ENCODE measurements around the gene TSPYL4. TPM values are rescaled to one million over a fixed set of nuclear protein-coding genes. Genes with fewer than 3 reads are reported as not detected.
A peak's percentile ranks its signal among the peaks of the same experiment; 100 is the strongest.

Gene TSPYL4
- polyA plus RNA-seq, 5 donors = 40.7 to 56.4 (median 47.4) TPM

- DNase-seq = no peak
These were observed 24.6 kb upstream of the TSPYL4 start for GRCh38 chr6:116278481-116278829.

- no peak for DNase-seq
These were observed 23.2 kb upstream of the TSPYL4 start for GRCh38 chr6:116277124-116277523.

GRCh38 chr6:116271149-116271708 lies 17.4 kb upstream of the TSPYL4 start:
- DNase-seq = no peak

GRCh38 chr6:116268589-116269293 lies 14.9 kb upstream of the TSPYL4 start:
- peak; percentile 58 to 68 for DNase-seq

DNA sequence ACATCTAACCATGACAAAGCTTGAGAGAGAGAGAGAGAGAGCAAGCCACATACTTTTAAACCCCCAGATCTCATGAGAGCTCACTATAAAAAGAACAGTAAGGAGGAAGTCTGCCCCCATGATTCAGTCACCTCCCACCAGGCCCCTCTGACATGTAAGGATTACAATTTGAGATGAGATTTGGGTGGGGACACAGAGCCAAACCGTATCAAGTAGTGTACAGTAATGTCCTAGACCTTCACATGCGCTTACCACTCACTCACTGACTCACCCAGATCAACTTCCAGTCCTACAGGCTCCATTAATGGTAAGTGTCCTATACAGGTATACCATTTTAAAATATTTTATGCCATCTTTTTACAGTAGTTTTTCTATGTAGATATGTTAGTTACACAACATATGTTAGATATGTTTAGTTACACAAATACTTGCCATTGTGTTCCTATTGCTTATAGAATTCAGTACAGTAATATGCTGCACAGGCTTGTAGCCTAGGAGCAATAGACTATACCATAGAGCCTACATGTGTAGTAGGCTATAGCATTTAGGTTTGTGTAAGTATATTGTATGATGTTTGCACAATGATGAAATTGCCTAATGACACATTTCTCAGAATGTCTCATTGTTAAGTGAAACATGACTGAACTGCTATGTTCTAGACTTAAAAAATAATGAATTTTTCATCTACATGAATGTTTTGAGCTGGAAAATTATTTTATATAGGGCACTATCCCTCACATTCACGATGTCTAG lies 14.1 kb upstream of the TSPYL4 start:
- DNase-seq = no peak

GRCh38 chr6:116266803-116267202 lies 12.9 kb upstream of the TSPYL4 start:
- no peak for DNase-seq

- DNase-seq = no peak
These were observed 11.4 kb upstream of the TSPYL4 start for GRCh38 chr6:116265041-116265829.

- no peak for DNase-seq
These were observed 9.5 kb upstream of the TSPYL4 start for GRCh38 chr6:116263353-116263752.

- DNase-seq = no peak
These were observed 4.6 kb upstream of the TSPYL4 start for GRCh38 chr6:116258520-116258919.

GRCh38 chr6:116256694-116257093 lies 2.8 kb upstream of the TSPYL4 start:
- DNase-seq = no peak

DNA sequence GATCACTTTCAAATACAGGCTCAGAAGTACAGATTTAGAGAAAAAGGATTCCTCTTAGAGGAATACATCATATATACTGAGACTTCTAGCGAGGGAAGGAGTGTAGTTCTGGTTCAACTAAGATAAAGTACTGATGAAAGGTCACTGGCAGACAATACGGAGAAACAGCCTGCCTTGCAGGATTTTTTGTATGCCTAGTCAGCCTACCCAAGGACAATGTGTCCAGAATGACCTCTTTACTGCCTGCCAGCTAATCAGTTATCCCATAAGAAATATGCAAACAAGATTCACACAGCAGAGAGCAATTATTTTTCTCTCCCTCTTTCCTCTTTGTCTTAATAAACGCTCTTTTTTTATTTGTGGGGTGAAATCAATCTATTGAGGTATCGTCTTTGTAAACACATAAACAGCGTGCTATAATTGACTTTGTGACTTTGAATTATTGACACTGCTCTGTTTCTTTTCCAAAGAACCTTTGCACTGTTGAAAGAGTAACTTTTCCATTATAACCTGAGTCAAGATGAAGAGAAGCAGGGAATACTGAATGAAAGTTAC lies 1.4 kb upstream of the TSPYL4 start:
- no peak for DNase-seq

- DNase-seq = no peak
These were observed 602 bp upstream of the TSPYL4 start for GRCh38 chr6:116254297-116255056.

DNA sequence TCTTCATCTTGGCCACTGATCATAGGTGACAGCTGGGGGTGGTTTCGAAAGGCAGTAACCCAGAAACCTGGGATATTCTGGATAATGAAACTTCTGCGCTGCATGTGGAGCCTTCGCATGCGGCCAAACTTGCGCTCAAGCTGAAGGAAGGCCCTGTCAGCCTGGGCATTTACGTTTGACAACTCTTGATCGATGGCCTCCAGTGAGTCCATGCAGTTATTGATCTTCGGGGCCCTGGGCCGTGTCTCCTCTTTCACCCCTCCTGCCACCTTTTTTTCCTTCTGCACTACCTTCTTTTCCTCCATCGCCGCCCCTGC lies 729 bp downstream of the TSPYL4 start:
- DNase-seq = no peak

DNA sequence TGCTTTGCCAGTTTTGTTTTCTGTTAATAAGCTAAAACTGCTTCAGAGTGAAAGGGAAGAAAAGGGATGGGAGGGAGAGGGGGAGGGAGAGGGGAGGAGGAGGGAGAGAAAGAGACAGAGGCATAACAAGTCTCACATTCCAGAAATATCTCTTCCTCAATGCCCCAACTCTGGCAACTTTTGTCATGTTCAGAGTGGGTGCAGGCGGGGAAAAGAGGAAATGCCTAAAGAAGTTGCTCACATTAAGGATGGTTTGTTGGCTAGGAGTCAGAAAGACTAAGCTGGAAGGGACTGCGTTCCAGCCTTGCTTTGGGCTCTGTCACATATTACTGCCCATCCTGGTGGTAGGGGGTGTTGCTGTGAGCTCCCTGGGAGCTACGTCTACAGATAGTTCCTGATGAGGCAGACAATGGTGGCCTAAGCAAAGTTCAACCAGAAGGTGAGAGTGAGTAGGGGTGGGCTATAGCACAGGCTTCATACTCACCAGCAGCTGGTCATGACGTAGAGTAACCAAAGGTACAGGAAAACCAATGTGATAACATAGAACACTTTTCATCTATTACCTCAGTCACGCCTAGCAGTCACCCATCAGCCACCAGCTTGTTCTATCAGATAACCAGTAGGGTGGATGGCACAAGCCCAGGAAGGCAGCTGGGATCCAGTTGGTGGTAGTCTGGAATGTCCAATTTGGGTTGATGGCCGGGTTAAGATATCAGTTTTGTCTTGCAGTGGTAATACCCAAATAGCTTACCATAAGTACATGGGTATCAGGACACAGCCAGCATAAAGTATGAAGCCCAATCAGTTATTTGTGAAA lies 2.1 kb downstream of the TSPYL4 start:
- no peak for DNase-seq

GRCh38 chr6:116248577-116248976 lies 5.3 kb downstream of the TSPYL4 start:
- DNase-seq = no peak

GRCh38 chr6:116247285-116247684 lies 6.6 kb downstream of the TSPYL4 start:
- no peak for DNase-seq

DNA sequence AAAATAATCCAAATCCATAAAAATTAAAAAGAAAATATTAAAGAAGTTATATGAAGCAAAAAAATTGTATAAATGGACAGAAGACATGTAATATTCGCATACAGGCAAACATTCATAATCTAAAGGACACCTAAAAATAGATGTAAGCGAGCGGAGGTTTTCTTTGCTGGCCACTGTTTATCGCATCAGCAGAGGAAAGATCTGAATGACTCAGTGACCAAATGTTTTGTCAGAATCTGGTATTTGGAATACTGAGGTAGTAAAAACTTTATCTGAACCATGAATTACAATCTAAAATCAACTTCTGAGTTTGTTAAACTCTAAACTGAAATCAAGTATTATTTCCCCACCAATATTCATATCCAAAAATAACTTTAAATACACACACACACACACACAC lies 7.8 kb downstream of the TSPYL4 start:
- no peak for DNase-seq

DNA sequence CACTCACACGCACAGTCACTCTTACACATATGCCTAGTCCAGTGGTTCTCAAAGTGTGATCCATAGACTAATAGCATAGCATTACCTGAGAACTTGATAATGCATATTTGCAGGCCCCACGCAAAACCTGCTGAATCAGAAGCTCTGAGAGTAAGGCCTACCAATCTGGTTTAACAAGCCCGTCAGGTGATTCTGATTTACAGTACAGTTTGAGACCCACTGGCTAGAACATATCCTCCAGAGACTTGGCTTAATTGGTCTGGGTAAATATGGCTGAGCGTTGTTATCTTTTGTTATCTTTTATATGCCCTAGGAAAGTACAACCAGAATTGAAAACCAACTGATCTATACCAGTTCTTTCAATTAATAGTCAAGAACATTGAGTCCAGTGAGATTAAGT lies 9.6 kb downstream of the TSPYL4 start:
- DNase-seq = no peak

GRCh38 chr6:116239856-116240255 lies 14.0 kb downstream of the TSPYL4 start:
- DNase-seq = no peak

GRCh38 chr6:116239256-116239655 lies 14.6 kb downstream of the TSPYL4 start:
- no peak for DNase-seq

- no peak for DNase-seq
These were observed 15.8 kb downstream of the TSPYL4 start for GRCh38 chr6:116238083-116238482.

Measured in right lung (tissue), 5 donors.